Parathyroid adenoma (tissue), 2 donors: ENCODE measurements around the gene LIMS2.

Experiments used
- H2AFZ ChIP-seq: fragments of 300-600 bp; sonication (generic); one replicate; pipeline ENCODE4 v1.7.0; 2017; ENCODE audit warnings: antibody characterized with exemption, mild to moderate bottlenecking
- H3K27ac ChIP-seq: fragments of 300-600 bp; sonication (generic); one replicate; pipeline ENCODE4 v1.7.0; 2017
- H3K27me3 ChIP-seq: fragments of 300-600 bp; sonication (generic); one replicate; pipeline ENCODE4 v1.7.0; 2017; ENCODE audit warnings: low read length; ENCODE audit not compliant: control insufficient read depth, insufficient read depth
- H3K36me3 ChIP-seq: fragments of 300-600 bp; sonication (generic); one replicate; pipeline ENCODE4 v1.7.0; 2017; ENCODE audit warnings: low read length; ENCODE audit not compliant: control insufficient read depth, insufficient read depth
- H3K4me1 ChIP-seq: fragments of 300-600 bp; sonication (generic); one replicate; pipeline ENCODE4 v1.7.0; 2017; ENCODE audit warnings: control low read depth
- H3K4me2 ChIP-seq: fragments of 300-600 bp; sonication (generic); one replicate; pipeline ENCODE4 v1.7.0; 2017; ENCODE audit warnings: low read length
- H3K4me3 ChIP-seq: fragments of 300-600 bp; sonication (generic); one replicate; pipeline ENCODE4 v1.7.0; 2017; ENCODE audit warnings: low read depth, low read length
- H3K79me2 ChIP-seq: fragments of 300-600 bp; sonication (generic); one replicate; pipeline ENCODE4 v1.7.0; 2017; ENCODE audit warnings: control low read depth
- H3K9ac ChIP-seq: fragments of 300-600 bp; sonication (generic); one replicate; pipeline ENCODE4 v1.7.0; 2017; ENCODE audit warnings: mild to moderate bottlenecking
- H3K9me3 ChIP-seq: fragments of 300-600 bp; sonication (generic); one replicate; pipeline ENCODE4 v1.7.0; 2017; ENCODE audit warnings: low read length; ENCODE audit not compliant: control insufficient read depth
- TF ChIP-seq, protein P1 (sequence below): fragments of 300-600 bp; sonication (generic); IDR thresholded peaks from one replicate; pipeline ENCODE4 v1.7.0; 2017; ENCODE audit warnings: antibody characterized with exemption, mild to moderate bottlenecking
- donor health status: primary hyperparathyroidism.

Gene LIMS2

DNA sequence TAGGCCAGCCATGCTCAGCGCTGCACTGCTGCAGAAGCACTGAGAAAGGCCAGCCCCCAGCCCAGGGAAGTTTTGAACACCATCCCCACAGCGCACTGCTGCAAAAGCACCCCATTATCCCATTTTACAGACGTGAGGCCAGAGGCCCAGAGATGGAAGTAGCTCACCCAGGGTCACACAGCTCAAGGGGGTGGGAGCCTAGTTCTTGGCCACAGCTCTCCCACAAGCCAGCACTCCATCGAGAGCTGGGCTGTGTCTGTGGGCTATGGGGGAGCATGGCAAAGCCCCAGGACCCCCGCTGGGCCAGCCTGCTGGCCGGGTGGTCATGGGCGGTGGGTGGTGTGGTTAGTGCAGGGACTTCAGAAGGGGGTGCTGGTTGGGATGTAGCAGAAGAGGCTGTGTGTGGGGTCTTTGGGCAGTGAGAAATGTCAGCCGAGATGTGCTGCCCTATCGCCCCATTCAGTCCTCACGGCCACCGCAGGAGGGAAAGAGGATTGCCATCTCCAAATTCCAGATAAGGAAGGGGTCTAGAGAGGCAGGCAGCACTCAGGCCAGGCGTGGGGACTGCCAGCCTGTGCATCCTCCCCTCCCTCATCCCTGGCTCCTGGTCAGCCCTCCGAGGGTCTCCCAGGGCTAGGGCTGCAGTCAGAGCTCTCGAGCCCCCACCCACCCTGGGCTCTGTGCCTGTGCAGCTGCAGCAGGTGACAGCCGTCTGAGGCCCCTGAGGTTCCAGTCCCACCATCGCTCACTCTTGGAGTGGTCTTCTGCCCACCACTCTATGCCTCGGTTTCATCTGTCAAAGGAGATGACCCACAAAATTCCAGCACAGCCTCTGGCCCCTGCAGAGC, 46.3 kb downstream of the LIMS2 start:
- H3K4me1 ChIP-seq, result no peaks in the 10 kb centered on the region
- H3K79me2 ChIP-seq, result no peaks in the 10 kb centered on the region
- H3K4me2 ChIP-seq, result no peak overlapping the region
- no peak overlapping the region for H3K4me3 ChIP-seq
- H3K36me3 ChIP-seq, result no peaks in the 10 kb centered on the region
- H3K9ac ChIP-seq, result no peak overlapping the region
- no peak overlapping the region for H3K27ac ChIP-seq
- no peak overlapping the region for H2AFZ ChIP-seq
- H3K9me3 ChIP-seq, result no peaks in the 10 kb centered on the region
- no peaks in the 10 kb centered on the region for H3K27me3 ChIP-seq
- TF ChIP-seq, protein P1, sequence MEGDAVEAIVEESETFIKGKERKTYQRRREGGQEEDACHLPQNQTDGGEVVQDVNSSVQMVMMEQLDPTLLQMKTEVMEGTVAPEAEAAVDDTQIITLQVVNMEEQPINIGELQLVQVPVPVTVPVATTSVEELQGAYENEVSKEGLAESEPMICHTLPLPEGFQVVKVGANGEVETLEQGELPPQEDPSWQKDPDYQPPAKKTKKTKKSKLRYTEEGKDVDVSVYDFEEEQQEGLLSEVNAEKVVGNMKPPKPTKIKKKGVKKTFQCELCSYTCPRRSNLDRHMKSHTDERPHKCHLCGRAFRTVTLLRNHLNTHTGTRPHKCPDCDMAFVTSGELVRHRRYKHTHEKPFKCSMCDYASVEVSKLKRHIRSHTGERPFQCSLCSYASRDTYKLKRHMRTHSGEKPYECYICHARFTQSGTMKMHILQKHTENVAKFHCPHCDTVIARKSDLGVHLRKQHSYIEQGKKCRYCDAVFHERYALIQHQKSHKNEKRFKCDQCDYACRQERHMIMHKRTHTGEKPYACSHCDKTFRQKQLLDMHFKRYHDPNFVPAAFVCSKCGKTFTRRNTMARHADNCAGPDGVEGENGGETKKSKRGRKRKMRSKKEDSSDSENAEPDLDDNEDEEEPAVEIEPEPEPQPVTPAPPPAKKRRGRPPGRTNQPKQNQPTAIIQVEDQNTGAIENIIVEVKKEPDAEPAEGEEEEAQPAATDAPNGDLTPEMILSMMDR, result no peak

DNA sequence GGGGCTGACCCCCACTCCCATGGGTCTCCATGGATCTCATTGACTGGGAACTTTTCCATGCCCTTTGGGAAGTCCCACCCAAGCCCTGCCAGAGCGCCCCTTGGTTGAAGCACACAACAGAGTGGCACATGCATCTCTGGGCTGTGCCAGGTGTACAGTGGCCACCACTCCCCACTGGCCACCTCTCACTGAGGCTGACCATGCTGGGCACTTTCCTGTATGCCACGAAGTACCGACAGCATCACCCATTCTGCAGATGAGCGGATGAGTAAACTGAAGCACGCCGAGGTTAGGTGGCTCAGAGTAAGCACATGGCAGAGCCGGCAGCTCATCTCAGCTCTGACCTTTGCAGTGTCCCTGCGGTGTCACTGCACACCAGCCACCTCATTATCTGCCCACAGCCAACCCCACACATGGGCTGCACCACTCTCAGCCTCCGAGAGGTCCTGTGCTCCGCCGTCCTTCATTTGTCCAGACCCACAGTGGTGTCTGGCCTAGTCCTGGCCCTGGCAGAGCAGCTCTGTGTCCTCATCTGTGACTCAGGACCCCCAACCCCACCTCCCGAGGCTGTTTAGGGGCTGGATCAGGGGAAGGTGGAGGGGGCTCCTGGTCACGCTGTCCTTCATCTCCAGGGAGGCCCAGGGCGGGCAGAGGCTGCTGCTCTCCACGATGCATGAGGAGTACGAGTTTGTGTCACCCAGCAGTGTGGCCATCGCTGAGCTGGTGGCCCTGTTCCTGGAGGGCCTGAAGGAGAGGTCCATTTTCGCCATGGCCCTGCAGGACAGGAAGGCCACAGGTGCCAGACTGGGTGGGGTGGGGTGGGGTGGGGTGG, 47.4 kb downstream of the LIMS2 start:
- Histone ChIP-seq H3K4me1 (no peaks in the 10 kb centered on the region), H3K4me3 (no peak overlapping the region), H3K79me2 (no peaks in the 10 kb centered on the region), H3K27me3 (no peaks in the 10 kb centered on the region), H3K27ac (no peak overlapping the region), H2AFZ (no peak overlapping the region), H3K36me3 (no peaks in the 10 kb centered on the region), H3K9ac (no peak overlapping the region), H3K9me3 (no peaks in the 10 kb centered on the region), H3K4me2 (no peak overlapping the region)
- TF ChIP-seq, protein P1, result no peak

DNA sequence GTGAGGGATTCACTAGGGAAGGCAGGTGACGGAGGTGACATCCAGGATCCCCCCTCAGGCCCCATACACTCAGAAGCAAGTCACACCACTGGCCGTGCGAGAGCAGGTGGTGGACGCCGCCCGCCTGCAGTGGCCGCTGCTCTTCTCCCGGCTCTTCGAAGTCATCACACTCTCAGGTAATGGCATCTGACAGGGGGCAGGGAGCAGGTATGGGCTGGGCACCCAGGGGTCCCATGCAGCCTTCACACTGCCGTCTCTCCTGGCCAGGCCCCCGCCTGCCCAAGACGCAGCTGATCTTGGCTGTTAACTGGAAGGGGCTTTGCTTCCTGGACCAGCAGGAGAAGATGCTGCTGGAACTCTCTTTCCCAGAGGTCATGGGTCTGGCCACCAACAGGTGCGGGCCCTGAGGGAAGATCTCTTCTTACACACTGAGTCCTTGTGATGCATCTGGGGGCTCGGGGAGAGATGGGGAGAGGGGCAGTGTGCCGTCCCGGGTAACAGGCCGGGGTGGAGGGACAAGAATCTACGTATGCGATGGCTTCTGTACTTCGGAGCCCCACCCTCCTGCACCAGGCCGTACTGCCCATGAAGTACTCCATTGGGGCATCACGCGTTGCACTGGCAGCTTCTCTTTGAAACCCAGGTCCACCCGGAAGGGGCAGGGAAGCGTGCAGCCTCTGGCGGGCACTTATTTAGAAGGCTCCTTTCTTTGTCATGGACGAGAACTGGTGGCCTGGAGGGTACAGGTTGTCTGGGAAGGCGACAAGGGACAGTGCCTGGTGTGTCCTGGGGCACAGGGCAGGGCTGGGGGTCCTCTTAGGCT, 48.2 kb downstream of the LIMS2 start:
- Histone ChIP-seq H3K27me3 (no peaks in the 10 kb centered on the region), H3K9ac (no peak overlapping the region), H3K27ac (no peak overlapping the region), H2AFZ (no peak overlapping the region), H3K79me2 (no peaks in the 10 kb centered on the region), H3K36me3 (no peaks in the 10 kb centered on the region), H3K4me3 (no peak overlapping the region), H3K4me1 (no peaks in the 10 kb centered on the region), H3K9me3 (no peaks in the 10 kb centered on the region), H3K4me2 (no peak overlapping the region)
- TF ChIP-seq, protein P1, result no peak

DNA sequence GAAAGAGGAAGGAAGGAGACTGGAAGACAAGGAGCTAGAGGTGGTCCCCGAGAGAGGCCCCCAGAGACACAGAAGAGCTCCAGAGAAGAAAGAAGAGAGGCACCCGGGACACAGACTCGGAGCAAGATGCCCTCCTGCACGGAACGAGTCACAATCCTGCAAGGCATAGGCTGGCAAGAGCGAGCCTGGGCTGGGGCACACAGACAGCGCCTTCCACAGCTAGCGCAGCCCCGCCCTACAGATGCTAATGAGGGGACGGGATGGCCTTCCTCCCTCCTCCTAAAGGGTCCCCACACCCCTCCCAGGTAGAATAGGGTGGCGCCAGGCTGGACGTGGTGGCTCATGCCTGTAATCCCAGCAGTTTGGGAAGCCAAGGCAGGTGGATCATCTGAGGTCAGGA, 49.2 kb downstream of the LIMS2 start:
- TF ChIP-seq, protein P1, result no peak
- Histone ChIP-seq H3K4me2 (no peak overlapping the region), H3K4me3 (no peak overlapping the region), H3K9me3 (no peaks in the 10 kb centered on the region), H3K36me3 (no peaks in the 10 kb centered on the region), H3K4me1 (no peaks in the 10 kb centered on the region), H3K27me3 (no peaks in the 10 kb centered on the region), H3K27ac (no peak overlapping the region), H3K9ac (no peak overlapping the region), H3K79me2 (no peaks in the 10 kb centered on the region), H2AFZ (no peak overlapping the region)
